Keratinocyte (primary cell): ENCODE measurements around the gene KCNN4.

ENCODE experiments used
- CTCF ChIP-seq, 3 experiments: IDR thresholded peaks in 1 of 3; conservative IDR thresholded peaks in 1 of 3; optimal IDR thresholded peaks in 1 of 3; 2 replicates in 2 of 3; 3 replicates in 1 of 3; pipeline versions ENCODE3 to v1.5.1; 2011; ENCODE audit warnings: low read length in 3 of 3, mild to moderate bottlenecking in 3 of 3, moderate library complexity in 2 of 3, control low read depth in 1 of 3, inconsistent platforms in 1 of 3; ENCODE audit not compliant: insufficient read depth in 2 of 3; ENCODE audit errors: extremely low read depth in 1 of 3
- EZH2 ChIP-seq: IDR thresholded peaks from one replicate; pipeline ENCODE4 v1.6.1; 2012; ENCODE audit warnings: inconsistent platforms, mild to moderate bottlenecking, low read length, moderate library complexity

DNA sequence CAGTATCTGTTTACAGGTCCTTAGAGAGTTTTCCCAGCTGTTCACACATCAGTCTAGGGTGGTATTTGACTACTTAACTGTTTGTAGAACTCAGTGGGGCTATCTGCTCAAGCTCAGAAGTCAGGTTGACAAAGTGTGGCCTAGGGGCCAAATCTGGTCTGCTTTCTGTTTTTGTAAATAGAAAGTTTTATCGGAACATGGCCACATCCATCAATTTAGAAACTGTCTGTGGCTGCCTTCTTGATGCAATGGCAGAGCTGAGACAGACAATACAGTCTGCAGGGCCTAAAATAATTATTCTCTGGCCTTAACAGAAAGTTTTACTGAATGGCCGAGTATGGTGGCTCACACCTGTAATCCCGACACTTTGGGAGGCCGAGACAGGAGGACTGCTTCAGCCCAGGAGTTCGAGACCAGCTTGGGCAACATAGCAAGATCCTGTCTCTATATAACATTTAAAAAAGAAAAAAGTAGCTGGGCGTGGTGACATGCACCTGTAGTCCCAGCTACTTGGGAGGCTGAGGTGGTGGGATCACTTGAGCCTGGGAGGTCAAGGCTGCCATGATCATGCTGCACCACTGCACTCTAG is 28.4 kb downstream of the KCNN4 start:
- TF ChIP-seq CTCF (optimal IDR thresholded peaks at IDR 0.05 in 1 of 3, IDR thresholded peaks at IDR 0.05 in 1 of 3, conservative IDR thresholded peaks at IDR 0.05 in 1 of 3; ENCODE audit: extremely low read depth in 1 of 3, insufficient read depth in 2 of 3, low read length in 3 of 3) = no peak
- TF ChIP-seq EZH2 = no peak
